OCI-LY1 (cell line): ENCODE measurements around the gene VKORC1.

ENCODE experiments used
- EZH2 ChIP-seq: fragments of 200-600 bp; sonication (generic), shearing (Covaris generic); IDR thresholded peaks from 2 replicates; pipeline ENCODE4 v1.8.0; 2017; ENCODE audit warnings: borderline replicate concordance, mixed run types, mild to moderate bottlenecking, antibody characterized with exemption, low read length, moderate library complexity, mixed read lengths
- TF ChIP-seq, protein P1 (sequence below): fragments of 200-600 bp; sonication (generic), shearing (Covaris generic); IDR thresholded peaks from 2 replicates; pipeline ENCODE4 v1.5.1; 2017; ENCODE audit warnings: mild to moderate bottlenecking, antibody characterized with exemption, low read length, moderate library complexity, mixed read lengths

GRCh38 chr16:31112711-31113110 is 18.1 kb upstream of the VKORC1 start:
- TF ChIP-seq, protein P1, sequence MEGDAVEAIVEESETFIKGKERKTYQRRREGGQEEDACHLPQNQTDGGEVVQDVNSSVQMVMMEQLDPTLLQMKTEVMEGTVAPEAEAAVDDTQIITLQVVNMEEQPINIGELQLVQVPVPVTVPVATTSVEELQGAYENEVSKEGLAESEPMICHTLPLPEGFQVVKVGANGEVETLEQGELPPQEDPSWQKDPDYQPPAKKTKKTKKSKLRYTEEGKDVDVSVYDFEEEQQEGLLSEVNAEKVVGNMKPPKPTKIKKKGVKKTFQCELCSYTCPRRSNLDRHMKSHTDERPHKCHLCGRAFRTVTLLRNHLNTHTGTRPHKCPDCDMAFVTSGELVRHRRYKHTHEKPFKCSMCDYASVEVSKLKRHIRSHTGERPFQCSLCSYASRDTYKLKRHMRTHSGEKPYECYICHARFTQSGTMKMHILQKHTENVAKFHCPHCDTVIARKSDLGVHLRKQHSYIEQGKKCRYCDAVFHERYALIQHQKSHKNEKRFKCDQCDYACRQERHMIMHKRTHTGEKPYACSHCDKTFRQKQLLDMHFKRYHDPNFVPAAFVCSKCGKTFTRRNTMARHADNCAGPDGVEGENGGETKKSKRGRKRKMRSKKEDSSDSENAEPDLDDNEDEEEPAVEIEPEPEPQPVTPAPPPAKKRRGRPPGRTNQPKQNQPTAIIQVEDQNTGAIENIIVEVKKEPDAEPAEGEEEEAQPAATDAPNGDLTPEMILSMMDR = no peak
- no peak for TF ChIP-seq EZH2
